ENCODE data around the gene GRM7.

- TF ChIP-seq, protein P1, sequence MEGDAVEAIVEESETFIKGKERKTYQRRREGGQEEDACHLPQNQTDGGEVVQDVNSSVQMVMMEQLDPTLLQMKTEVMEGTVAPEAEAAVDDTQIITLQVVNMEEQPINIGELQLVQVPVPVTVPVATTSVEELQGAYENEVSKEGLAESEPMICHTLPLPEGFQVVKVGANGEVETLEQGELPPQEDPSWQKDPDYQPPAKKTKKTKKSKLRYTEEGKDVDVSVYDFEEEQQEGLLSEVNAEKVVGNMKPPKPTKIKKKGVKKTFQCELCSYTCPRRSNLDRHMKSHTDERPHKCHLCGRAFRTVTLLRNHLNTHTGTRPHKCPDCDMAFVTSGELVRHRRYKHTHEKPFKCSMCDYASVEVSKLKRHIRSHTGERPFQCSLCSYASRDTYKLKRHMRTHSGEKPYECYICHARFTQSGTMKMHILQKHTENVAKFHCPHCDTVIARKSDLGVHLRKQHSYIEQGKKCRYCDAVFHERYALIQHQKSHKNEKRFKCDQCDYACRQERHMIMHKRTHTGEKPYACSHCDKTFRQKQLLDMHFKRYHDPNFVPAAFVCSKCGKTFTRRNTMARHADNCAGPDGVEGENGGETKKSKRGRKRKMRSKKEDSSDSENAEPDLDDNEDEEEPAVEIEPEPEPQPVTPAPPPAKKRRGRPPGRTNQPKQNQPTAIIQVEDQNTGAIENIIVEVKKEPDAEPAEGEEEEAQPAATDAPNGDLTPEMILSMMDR (IDR thresholded peaks at IDR 0.05 in 8 of 11, conservative IDR thresholded peaks at IDR 0.05 in 3 of 11) = no peak
- no peak for TF ChIP-seq POLR2AphosphoS5 (IDR thresholded peaks at IDR 0.05)
- TF ChIP-seq POLR2A (IDR thresholded peaks at IDR 0.05) = no peak
Measured at GRCh38 chr3:6985848-6986247, 124.9 kb downstream of the GRM7 start.
